HEK293 (cell line): ENCODE data around the gene DAAM1.

Source experiments
- CTCF ChIP-seq: fragments of 450-650 bp; formaldehyde crosslinking; IDR thresholded peaks from 2 replicates; pipeline ENCODE4 v1.5.1; 2016; ENCODE audit warnings: missing biosample characterization, missing genetic modification characterization
- MEIS1 ChIP-seq: sonication (generic); formaldehyde crosslinking; IDR thresholded peaks from 2 replicates; pipeline ENCODE4 v1.8.1; 2022; ENCODE audit warnings: missing genetic modification reagents, mild to moderate bottlenecking, borderline replicate concordance
- ZNF140 ChIP-seq: fragments of 450-650 bp; formaldehyde crosslinking; IDR thresholded peaks from 2 replicates; pipeline ENCODE4 v1.5.1; 2016; ENCODE audit warnings: missing biosample characterization, missing genetic modification characterization
- ZNF354C ChIP-seq: fragments of 450-650 bp; formaldehyde crosslinking; IDR thresholded peaks from 2 replicates; pipeline ENCODE4 v1.5.1; 2016; ENCODE audit warnings: missing biosample characterization, missing genetic modification characterization, low read depth, borderline replicate concordance
- ZNF777 ChIP-seq: fragments of 450-650 bp; formaldehyde crosslinking; IDR thresholded peaks from 2 replicates; pipeline ENCODE4 v1.5.1; 2017; ENCODE audit warnings: missing biosample characterization, missing genetic modification characterization, borderline replicate concordance
- TF ChIP-seq, protein P1 (sequence below): fragments of 450-650 bp; formaldehyde crosslinking; IDR thresholded peaks from 2 replicates; pipeline ENCODE4 v1.5.1; 2016; ENCODE audit warnings: missing biosample characterization, missing genetic modification characterization

DNA sequence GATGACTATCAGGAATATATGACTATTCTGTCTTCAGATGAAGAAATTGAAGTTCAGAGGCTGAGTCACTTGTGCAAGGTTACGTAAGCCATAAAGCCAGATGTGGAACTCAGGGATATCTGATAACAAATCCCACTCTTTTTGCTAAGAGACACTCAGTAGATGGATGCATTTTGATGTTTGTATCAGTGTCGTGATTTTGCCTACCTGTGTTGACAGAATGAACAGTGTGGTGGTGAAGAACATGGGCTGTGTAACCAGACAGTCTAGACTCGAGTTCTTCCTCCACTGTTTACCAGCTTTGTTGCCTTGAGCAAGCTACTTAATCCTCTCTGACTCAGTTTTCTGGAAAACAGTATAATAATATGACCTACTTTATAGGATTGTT, 93.9 kb downstream of the DAAM1 start:
- TF ChIP-seq MEIS1 (CRISPR knock-in tag) (no peak), CTCF (tag by site-specific recombination) (no peak), ZNF140 (tag by site-specific recombination) (no peak), ZNF777 (tag by site-specific recombination) (no peak), ZNF354C (tag by site-specific recombination) (no peak)
- TF ChIP-seq, protein P1, sequence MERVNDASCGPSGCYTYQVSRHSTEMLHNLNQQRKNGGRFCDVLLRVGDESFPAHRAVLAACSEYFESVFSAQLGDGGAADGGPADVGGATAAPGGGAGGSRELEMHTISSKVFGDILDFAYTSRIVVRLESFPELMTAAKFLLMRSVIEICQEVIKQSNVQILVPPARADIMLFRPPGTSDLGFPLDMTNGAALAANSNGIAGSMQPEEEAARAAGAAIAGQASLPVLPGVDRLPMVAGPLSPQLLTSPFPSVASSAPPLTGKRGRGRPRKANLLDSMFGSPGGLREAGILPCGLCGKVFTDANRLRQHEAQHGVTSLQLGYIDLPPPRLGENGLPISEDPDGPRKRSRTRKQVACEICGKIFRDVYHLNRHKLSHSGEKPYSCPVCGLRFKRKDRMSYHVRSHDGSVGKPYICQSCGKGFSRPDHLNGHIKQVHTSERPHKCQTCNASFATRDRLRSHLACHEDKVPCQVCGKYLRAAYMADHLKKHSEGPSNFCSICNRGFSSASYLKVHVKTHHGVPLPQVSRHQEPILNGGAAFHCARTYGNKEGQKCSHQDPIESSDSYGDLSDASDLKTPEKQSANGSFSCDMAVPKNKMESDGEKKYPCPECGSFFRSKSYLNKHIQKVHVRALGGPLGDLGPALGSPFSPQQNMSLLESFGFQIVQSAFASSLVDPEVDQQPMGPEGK = no peak
